Activated CD8-positive, alpha-beta memory T cell treated with anti-CD3 and anti-CD28 coated beads, Interleukin-2, amount 10 ng/mL, durations not matched to agents 7 days and 5 days (primary cell): ENCODE measurements around the gene HOOK2. TPM values are rescaled to one million over a fixed set of nuclear protein-coding genes. Genes with fewer than 3 reads are reported as not detected.
"Not testable (repeated sequence)": the region's sequence is repeated elsewhere in the genome, so short reads cannot be mapped to it uniquely, and the experiment has no call there.

ENCODE experiments used
- ATAC-seq: fragments of 150-1000 bp; cut with Tn5 transposase; one replicate; pipeline ENCODE4 v1.10.0; 2021; ENCODE audit warnings: moderate library complexity
- CTCF ChIA-PET: fragments of 350-600 bp; sonication (Branson Sonifier 250); formaldehyde crosslinking; loops from one replicate; lab custom pipeline; 2021; ENCODE audit warnings: antibody characterized with exemption; lab: Charles Lee
- DNase-seq: peaks from one replicate; pipeline ENCODE4 v3.0.0-alpha.2; 2020
- H3K27ac Mint-ChIP-seq: one replicate; pipeline ENCODE4 v1.8.0; 2021; ENCODE audit warnings: mild to moderate bottlenecking, mixed read lengths
- H3K27me3 Mint-ChIP-seq: one replicate; pipeline ENCODE4 v1.8.0; 2021; ENCODE audit warnings: mixed read lengths
- H3K36me3 Mint-ChIP-seq: one replicate; pipeline ENCODE4 v1.8.0; 2021; ENCODE audit warnings: mild to moderate bottlenecking, mixed read lengths
- H3K4me1 Mint-ChIP-seq: one replicate; pipeline ENCODE4 v1.8.0; 2021; ENCODE audit warnings: mixed read lengths
- H3K4me3 Mint-ChIP-seq: one replicate; pipeline ENCODE4 v1.8.0; 2021; ENCODE audit warnings: mild to moderate bottlenecking, moderate library complexity, mixed read lengths
- H3K9me3 Mint-ChIP-seq: one replicate; pipeline ENCODE4 v1.8.0; 2022; ENCODE audit warnings: low read depth, mixed read lengths
- total RNA-seq, 2 experiments: library from RNA; stranded (reverse); gene quantifications; one replicate each; pipeline ENCODE4 v1.2.3, GENCODE V29; 2021

The HOOK2 gene
- total RNA-seq, 2 experiments from 2014 or later, result 16.6 to 18.2 TPM

DNA sequence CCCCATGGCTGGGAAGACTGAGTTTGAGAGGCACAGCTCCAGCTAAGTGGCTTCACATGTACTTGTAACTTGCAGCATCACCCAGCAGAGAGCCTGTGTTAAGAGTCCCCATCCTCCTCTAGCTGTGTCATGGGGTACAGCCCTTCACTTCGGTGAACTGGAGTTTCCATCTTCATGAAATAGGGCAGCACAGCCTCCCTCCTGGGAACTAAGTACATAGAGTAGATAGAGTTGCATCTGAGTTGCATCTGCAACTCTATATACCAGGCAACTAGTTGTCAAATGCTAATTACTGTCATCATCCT, 25.1 kb upstream of the HOOK2 start:
- Mint-ChIP-seq H3K4me3 (peak overlapping the region; percentile 81), H3K27ac (peak overlapping the region; percentile 84), H3K36me3 (peaks cover 5% of the 10 kb centered on the region), H3K4me1 (peaks cover 30% of the 10 kb centered on the region), H3K27me3 (no peaks in the 10 kb centered on the region), H3K9me3 (no peaks in the 10 kb centered on the region)
- ATAC-seq, result no peak
- DNase-seq, result no peak
- CTCF ChIA-PET, result interaction anchor here (1.1 to 18.0 kb wide), 4 partner anchors 31 to 84 kb away, joined by 3 to 1017 read pairs (median 4); partner anchors contain the start of gene HOOK2

DNA sequence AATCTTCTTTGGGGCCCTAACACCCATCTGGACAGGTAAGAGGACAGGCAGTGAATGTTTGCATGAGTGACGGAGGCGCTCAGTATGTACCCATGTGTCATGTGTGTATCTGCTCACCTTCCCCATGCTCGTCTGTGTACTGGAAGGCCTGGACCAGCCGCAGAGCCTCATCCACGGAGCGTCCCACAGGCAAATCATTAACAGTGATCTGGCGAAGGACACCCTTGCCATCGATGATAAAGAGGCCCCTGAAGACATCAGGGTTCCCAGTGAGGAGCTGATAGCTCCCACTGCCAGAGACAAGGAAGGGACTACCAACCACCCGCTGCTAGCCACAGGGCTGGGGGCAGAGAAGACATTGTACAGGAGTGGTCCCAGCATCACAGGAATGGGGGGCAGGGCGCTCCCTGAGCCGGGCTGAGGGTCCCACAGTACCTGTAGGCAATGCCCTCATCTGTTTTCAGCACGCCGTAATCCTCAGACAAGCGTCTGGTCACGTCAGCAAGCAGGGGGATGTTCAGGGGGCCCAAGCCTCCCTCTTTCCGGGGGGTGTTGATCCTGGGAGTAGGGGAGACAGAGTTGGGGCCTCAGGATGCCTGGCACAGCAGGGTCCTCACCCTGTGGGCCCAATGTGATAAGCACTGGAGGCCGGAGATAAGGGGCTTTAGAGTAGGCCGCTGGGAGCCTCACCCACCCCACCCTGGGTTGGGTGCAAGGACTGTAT, 24.6 kb upstream of the HOOK2 start:
- CTCF ChIA-PET, result interaction anchor here (1.2 to 18.0 kb wide), 3 partner anchors 30 to 84 kb away, joined by 3 to 1017 read pairs (median 4); partner anchors contain the start of gene HOOK2
- Mint-ChIP-seq H3K9me3 (no peaks in the 10 kb centered on the region), H3K27ac (no peak overlapping the region), H3K36me3 (peaks cover 5% of the 10 kb centered on the region), H3K4me1 (peaks cover 32% of the 10 kb centered on the region), H3K4me3 (no peak overlapping the region), H3K27me3 (no peaks in the 10 kb centered on the region)
- DNase-seq, result no peak
- no peak for ATAC-seq

DNA sequence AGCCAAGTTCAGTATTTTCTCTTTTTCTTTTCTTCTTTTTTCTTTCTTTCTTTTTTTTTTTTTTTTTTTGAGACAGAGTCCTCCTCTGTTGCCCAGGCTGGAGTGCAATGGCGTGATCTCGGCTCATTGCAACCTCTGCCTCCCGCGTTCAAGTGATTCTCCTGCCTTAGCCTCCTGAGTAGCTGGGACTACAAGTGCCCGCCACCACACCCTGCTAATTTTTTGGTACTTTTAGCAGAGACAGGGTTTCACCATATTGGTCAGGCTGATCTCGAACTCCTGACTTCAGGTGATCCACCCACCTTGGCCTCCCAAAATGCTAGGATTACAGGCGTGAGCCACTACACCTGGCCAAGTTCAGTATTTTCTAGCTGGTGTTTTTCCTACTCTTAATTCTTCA, 22.3 kb upstream of the HOOK2 start:
- DNase-seq, H3K4me3 Mint-ChIP-seq, H3K36me3 Mint-ChIP-seq, ATAC-seq, H3K27ac Mint-ChIP-seq, H3K9me3 Mint-ChIP-seq, H3K27me3 Mint-ChIP-seq: not testable (repeated sequence)
- H3K4me1 Mint-ChIP-seq, result peaks cover 40% of the 10 kb centered on the region
- CTCF ChIA-PET, result interaction anchor here (0.7 to 18.0 kb wide), 9 partner anchors 9 to 81 kb away, joined by 3 to 1017 read pairs (median 10); partner anchors contain the start of genes HOOK2 and RNASEH2A

DNA sequence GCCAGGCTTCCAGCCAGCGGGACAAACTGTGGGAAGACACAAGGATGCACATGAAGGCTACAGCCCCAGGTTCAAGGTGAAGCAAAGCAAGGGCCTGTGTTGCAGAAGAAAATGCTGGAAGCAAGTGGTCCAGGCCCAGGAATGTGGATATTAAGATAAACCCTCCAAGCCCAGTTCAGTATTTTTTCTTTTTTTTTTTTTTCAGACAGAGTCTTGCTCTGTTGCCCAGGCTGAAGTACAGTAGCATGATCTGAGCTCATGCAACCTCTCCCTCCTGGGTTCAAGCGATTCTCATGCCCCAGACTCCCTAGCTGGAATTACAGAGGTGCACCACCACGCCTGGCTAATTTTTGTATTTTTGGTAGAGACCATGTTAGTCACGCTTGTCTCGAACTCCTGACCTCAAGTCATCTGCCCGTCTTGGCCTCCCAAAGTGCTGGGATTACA, 21.8 kb upstream of the HOOK2 start:
- DNase-seq (no peak), ATAC-seq (no peak)
- no peak overlapping the region for H3K4me3 Mint-ChIP-seq
- H3K36me3 Mint-ChIP-seq, result peaks cover 11% of the 10 kb centered on the region
- H3K9me3 Mint-ChIP-seq, result no peaks in the 10 kb centered on the region
- H3K27ac Mint-ChIP-seq, result no peak overlapping the region
- CTCF ChIA-PET, result interaction anchor here (0.7 to 18.0 kb wide), 12 partner anchors 9 to 83 kb away, joined by 3 to 1017 read pairs (median 6); partner anchors contain the start of genes HOOK2, RNASEH2A and RTBDN
- peaks cover 36% of the 10 kb centered on the region for H3K4me1 Mint-ChIP-seq
- H3K27me3 Mint-ChIP-seq, result no peaks in the 10 kb centered on the region

DNA sequence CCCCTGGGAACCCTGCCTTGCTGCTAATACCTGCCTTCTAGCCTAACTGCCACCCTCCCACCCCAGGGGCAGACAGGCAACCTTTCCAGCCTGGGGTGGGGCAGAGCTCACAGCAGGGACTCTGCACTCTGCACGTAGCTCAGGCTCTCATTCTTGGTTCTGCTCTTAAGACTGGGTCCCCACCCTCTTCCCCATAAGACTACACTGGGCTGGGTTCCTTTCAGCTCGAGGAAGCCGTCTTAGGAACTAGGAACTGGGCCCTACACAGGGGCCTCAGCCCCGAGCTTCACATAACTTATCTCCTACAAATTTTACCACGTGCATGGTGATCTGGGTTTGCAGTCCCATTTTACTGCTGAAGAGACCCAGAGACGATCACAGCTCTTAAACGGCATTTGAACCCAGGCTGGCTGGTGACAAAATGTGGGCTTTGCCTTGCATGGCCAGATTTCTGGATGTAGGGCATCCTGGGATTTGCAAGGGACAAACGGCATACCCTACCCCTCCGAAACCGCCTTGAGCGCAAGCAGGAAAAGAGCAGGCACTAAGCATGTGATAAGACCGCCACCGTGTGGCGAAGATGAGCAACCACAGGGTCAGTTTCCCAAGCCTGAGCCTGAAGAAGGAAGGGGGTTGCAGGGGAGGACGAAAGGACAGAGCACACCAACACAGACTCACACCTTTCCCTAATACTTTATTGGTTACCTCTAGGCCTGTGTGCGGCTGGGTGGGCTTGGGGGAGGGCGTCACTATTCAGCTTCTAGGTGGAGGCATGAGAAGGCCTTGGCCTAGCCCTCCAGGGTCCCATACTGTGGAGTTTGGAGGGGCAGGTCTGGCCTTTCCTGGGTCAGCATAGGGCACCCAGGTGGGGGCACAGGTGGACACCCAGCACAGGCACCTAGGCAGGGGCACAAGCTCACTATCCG, 21.1 kb upstream of the HOOK2 start:
- Mint-ChIP-seq H3K9me3 (no peaks in the 10 kb centered on the region), H3K27ac (peak overlapping the region; percentile 81), H3K36me3 (peaks cover 11% of the 10 kb centered on the region), H3K4me3 (peak overlapping the region; percentile 51), H3K27me3 (no peaks in the 10 kb centered on the region), H3K4me1 (peaks cover 35% of the 10 kb centered on the region)
- peak; percentile 82 for DNase-seq
- no peak for ATAC-seq
- CTCF ChIA-PET, result interaction anchor here (0.7 to 18.0 kb wide), 33 partner anchors 9 to 1067 kb away, joined by 3 to 1017 read pairs (median 4); partner anchors contain the start of genes FBXW9, GET3, HOOK2 and KLF1

DNA sequence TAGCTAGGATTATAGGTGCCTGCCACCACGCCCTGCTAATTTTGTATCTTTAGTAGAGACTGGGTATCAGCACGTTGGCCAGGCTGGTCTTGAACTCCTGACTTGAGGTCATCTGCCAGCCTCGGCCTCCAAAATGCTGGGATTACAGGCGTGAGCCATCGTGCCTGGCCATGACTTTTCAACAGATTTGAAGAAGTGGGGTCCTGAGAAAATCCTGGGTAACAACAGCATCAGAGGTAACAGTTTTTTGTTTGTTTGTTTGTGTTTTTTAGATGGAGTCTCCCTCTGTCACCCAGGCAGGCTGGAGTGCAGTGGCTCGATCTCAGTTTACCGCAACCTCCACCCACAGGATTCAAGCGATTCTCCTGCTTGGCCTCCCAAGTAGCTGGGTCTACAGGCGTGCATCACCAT, 19.6 kb upstream of the HOOK2 start:
- H3K4me1 Mint-ChIP-seq, result peaks cover 35% of the 10 kb centered on the region
- no peak for DNase-seq
- CTCF ChIA-PET, result interaction anchor here (0.6 to 18.0 kb wide), 10 partner anchors 9 to 357 kb away, joined by 3 to 1017 read pairs (median 3); partner anchors contain the start of genes GET3 and HOOK2
- H3K27ac Mint-ChIP-seq, result peak overlapping the region; percentile 82
- H3K4me3 Mint-ChIP-seq, result peak overlapping the region; percentile 64
- peaks cover 11% of the 10 kb centered on the region for H3K36me3 Mint-ChIP-seq
- H3K27me3 Mint-ChIP-seq, result no peaks in the 10 kb centered on the region
- H3K9me3 Mint-ChIP-seq, result no peaks in the 10 kb centered on the region
- ATAC-seq, result no peak

DNA sequence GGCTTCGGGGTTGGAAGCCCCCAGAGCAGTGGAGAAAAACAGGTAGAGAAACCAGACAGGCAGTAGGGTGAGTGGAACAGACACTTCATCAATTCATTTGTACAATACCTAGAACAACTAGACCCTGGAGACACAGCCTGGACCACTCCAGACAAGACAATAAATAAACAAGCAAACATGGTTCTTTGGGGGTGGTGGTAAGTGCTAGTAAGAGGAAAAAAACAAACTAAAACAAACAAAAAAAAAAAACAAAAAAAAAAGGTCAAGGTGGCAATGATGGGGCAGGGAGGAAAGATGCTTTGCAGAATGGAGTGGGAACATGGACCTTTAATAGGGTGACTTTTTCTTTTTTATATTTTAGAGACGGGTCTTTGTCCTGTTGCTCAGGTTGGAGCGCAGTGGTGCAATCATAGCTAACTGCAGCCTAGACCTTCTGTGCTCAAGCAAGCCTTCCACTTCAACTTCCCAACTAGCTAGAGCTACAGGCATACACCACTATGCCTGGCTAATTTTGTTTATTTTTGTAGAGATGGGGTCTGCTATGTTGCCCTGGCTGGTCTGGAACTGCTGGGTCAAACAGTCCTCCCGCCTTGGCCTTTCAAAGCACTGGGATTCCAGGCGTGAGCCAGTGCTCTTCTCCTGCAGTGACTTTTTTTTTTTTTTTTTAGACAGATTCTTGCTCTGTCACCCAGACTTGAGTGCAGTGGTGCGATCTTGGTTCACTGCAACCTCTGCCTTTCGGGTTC, 19.0 kb upstream of the HOOK2 start:
- Mint-ChIP-seq H3K27me3 (no peaks in the 10 kb centered on the region), H3K4me1 (peaks cover 33% of the 10 kb centered on the region), H3K4me3 (peak overlapping the region; percentile 64), H3K36me3 (peaks cover 8% of the 10 kb centered on the region), H3K27ac (peak overlapping the region; percentile 82), H3K9me3 (no peaks in the 10 kb centered on the region)
- CTCF ChIA-PET, result interaction anchor here (0.6 to 18.0 kb wide), 7 partner anchors 9 to 782 kb away, joined by 3 to 1017 read pairs (median 3); partner anchors contain the start of genes GET3 and HOOK2
- DNase-seq (no peak), ATAC-seq (no peak)

DNA sequence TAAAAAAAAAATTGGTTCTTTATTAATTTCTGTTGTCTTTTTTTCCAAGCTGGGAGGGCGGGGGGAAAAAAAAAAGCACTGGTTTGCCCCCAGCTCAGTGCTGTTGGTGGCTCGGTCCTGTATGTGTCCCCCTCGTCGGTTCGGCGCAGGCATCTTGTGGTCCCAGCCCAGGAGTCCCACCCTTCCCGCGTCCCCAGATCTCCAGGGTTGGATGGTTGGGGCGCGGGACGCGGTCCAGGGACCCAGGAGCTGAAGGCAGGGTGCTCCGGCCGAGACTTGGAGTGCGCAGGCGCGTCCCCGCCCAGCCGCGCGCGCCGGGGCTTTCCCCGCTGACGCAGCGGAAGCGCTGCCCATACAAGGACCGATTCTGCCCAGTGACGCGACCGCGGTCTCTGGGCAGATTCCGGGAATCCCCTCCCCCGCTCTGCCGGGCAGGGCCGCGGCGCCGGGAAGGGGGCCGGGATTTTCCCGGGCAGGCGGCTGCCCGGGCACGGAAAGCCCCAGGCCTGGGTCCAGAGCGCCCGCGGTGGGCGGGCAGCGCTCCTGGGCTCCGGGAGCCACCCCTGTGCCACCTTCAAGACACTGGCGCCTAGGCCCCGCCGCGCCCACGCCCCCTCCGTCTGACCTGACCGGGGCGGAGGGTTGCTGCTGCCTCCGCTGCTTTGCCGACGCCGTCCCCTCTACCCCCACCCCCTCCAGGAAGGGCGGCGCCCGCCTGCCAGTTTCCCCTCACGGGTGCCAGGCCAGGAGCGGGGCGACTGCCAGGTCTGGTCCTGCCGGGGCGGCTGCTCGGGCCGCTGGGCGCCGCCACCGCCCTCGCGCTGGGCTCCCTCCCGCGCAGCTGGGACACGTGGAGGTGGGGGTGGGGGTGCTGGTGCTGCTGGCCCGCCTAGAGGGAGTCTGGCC, 18.2 kb upstream of the HOOK2 start:
- peaks cover 36% of the 10 kb centered on the region for H3K4me1 Mint-ChIP-seq
- CTCF ChIA-PET, result interaction anchor here (0.6 to 18.0 kb wide), 5 partner anchors 24 to 781 kb away, joined by 3 to 1017 read pairs (median 3); partner anchors contain the start of gene HOOK2
- DNase-seq, result peak; percentile 93
- no peaks in the 10 kb centered on the region for H3K27me3 Mint-ChIP-seq
- no peaks in the 10 kb centered on the region for H3K9me3 Mint-ChIP-seq
- peak overlapping the region; percentile 95 for H3K27ac Mint-ChIP-seq
- peak overlapping the region; percentile 93 for H3K4me3 Mint-ChIP-seq
- ATAC-seq, result peak; percentile 25
- H3K36me3 Mint-ChIP-seq, result peaks cover 8% of the 10 kb centered on the region

DNA sequence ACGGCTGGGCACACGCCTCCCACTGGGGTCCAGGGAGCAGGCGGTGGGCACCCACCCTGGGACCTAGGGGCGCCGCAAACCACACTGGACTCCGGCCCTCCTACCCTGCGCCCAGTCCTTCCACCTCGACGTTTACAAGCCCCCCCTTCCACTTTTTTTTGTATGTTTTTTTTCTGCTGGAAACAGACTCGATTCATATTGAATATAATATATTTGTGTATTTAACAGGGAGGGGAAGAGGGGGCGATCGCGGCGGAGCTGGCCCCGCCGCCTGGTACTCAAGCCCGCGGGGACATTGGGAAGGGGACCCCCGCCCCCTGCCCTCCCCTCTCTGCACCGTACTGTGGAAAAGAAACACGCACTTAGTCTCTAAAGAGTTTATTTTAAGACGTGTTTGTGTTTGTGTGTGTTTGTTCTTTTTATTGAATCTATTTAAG, 17.5 kb upstream of the HOOK2 start:
- no peaks in the 10 kb centered on the region for H3K27me3 Mint-ChIP-seq
- H3K4me1 Mint-ChIP-seq, result peaks cover 43% of the 10 kb centered on the region
- H3K27ac Mint-ChIP-seq, result peak overlapping the region; percentile 95
- ATAC-seq (no peak), DNase-seq (no peak)
- H3K36me3 Mint-ChIP-seq, result peaks cover 8% of the 10 kb centered on the region
- no peaks in the 10 kb centered on the region for H3K9me3 Mint-ChIP-seq
- H3K4me3 Mint-ChIP-seq, result peak overlapping the region; percentile 93
- CTCF ChIA-PET, result interaction anchor here (1.1 to 18.0 kb wide), 6 partner anchors 23 to 172 kb away, joined by 3 to 1017 read pairs (median 5); partner anchors contain the start of gene HOOK2

DNA sequence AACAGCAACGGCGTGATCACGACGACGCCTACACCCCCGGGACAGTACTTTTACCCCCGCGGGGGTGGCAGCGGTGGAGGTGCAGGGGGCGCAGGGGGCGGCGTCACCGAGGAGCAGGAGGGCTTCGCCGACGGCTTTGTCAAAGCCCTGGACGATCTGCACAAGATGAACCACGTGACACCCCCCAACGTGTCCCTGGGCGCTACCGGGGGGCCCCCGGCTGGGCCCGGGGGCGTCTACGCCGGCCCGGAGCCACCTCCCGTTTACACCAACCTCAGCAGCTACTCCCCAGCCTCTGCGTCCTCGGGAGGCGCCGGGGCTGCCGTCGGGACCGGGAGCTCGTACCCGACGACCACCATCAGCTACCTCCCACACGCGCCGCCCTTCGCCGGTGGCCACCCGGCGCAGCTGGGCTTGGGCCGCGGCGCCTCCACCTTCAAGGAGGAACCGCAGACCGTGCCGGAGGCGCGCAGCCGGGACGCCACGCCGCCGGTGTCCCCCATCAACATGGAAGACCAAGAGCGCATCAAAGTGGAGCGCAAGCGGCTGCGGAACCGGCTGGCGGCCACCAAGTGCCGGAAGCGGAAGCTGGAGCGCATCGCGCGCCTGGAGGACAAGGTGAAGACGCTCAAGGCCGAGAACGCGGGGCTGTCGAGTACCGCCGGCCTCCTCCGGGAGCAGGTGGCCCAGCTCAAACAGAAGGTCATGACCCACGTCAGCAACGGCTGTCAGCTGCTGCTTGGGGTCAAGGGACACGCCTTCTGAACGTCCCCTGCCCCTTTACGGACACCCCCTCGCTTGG, 16.9 kb upstream of the HOOK2 start:
- Mint-ChIP-seq H3K9me3 (no peaks in the 10 kb centered on the region), H3K4me3 (peak overlapping the region; percentile 93), H3K4me1 (peaks cover 44% of the 10 kb centered on the region), H3K27ac (peak overlapping the region; percentile 95), H3K36me3 (peaks cover 8% of the 10 kb centered on the region), H3K27me3 (no peaks in the 10 kb centered on the region)
- ATAC-seq (no peak), DNase-seq (peak; percentile 91)
- CTCF ChIA-PET, result interaction anchor here (1.0 to 18.0 kb wide), 6 partner anchors 23 to 173 kb away, joined by 3 to 1017 read pairs (median 5); partner anchors contain the start of gene HOOK2
